ENCODE results near the gene SEC31A. TPM values are rescaled to one million over a fixed set of nuclear protein-coding genes. Genes with fewer than 3 reads are reported as not detected.
"Not testable (repeated sequence)": the region's sequence is repeated elsewhere in the genome, so short reads cannot be mapped to it uniquely, and the experiment has no call there.

The SEC31A gene
- total RNA-seq, 1 donor: 523 TPM

- DNase-seq (ENCODE audit: low read depth): no peak
- no peak for TF ChIP-seq CTCF (IDR thresholded peaks at IDR 0.05; ENCODE audit: insufficient read depth, low read depth, low read length)
- H3K4me3 ChIP-seq (ENCODE audit: low read depth, low read length): no peak overlapping the region
Measured at GRCh38 chr4:82918091-82918490, 27.1 kb upstream of the SEC31A start.

DNA sequence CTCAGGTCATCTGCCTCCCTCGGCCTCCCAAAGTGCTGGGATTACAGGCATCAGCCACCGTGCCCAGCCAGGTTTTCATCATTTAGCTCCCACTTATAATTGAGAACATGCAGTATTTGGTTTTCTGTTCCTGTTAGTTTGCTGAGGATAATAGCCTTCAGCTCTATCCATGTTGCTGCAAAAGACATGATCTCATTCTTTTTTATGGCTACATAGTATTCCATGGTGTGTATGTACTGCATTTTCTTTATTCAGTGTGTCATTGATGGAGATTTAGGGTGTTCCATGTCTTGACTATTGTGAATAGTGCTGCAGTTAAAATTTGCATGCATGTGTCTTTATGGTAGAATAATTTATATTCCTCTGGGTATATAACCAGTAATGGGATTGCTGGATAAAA, 23.0 kb upstream of the SEC31A start:
- H3K4me3 ChIP-seq (ENCODE audit: low read depth, low read length); DNase-seq (ENCODE audit: low read depth): not testable (repeated sequence)

DNA sequence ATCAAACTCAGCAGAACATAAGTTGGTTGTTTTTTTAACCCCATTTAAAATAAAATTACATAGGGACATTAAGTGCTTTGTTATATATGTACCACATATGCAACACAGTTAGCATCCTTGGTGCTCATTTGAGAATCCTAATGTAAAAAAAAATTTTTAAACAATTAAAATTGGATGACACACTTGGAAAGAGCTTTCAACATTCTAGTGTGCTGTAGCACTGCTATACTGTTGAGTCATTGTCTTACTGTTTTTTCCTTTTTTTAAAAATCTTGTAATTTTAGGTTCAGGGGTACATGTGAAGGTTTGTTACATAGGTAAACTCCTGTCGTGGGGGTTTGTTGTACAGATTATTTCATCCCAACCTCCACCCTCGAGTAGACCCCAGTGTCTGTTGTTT, 22.4 kb upstream of the SEC31A start:
- H3K4me3 ChIP-seq (ENCODE audit: low read depth, low read length): no peak overlapping the region
- DNase-seq (ENCODE audit: low read depth): no peak
- no peak for TF ChIP-seq CTCF (IDR thresholded peaks at IDR 0.05; ENCODE audit: insufficient read depth, low read depth, low read length)

GRCh38 chr4:82909326-82909725, 18.4 kb upstream of the SEC31A start:
- H3K4me3 ChIP-seq (ENCODE audit: low read depth, low read length): no peak overlapping the region
- TF ChIP-seq CTCF (IDR thresholded peaks at IDR 0.05; ENCODE audit: insufficient read depth, low read depth, low read length): no peak
- DNase-seq (ENCODE audit: low read depth): no peak

DNA sequence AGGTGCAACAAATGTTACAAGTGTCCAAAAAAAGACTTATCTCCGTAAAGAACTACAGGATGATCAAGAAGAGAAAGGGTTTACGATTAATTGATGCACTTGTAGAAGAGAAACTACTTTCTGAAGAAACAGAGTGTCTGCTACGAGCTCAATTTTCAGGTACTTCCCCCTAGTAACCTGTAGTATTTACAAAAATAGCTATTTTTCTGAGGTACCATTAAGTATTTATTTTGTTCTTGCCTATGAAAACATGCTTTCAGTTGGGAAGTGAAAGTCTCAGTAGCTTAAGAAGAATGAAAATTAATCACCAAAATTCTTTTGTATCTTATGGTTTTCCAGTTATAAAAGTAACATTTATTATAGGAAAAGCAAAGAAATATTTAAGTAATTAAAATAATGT, 15.5 kb upstream of the SEC31A start:
- DNase-seq (ENCODE audit: low read depth): no peak
- TF ChIP-seq CTCF (IDR thresholded peaks at IDR 0.05; ENCODE audit: insufficient read depth, low read depth, low read length): no peak
- no peak overlapping the region for H3K4me3 ChIP-seq (ENCODE audit: low read depth, low read length)

- no peak for DNase-seq (ENCODE audit: low read depth)
- TF ChIP-seq CTCF (IDR thresholded peaks at IDR 0.05; ENCODE audit: insufficient read depth, low read depth, low read length): no peak
- no peak overlapping the region for H3K4me3 ChIP-seq (ENCODE audit: low read depth, low read length)
Measured at GRCh38 chr4:82905205-82905604, 14.3 kb upstream of the SEC31A start.

DNA sequence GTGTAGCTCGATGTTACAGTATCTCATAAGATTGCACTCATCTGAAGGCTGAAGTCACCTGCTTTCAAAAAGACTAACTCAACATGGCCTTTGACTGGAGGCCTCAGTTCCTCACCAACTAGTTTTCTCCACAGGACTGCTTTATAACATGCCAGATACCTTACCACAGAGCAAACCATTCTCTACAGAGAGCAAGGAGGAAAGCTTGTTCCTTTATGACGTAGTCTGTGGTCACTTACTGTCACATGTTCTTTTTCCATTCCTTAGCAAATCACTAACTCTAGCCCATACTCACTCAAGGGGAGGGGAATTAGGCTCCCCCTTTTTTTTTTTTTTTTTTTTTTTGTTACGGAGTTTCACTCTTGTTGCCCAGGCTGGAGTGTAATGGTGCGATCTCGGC, 12.8 kb upstream of the SEC31A start:
- TF ChIP-seq CTCF (IDR thresholded peaks at IDR 0.05; ENCODE audit: insufficient read depth, low read depth, low read length): no peak
- DNase-seq (ENCODE audit: low read depth): no peak
- H3K4me3 ChIP-seq (ENCODE audit: low read depth, low read length): no peak overlapping the region

All from fibroblast of villous mesenchyme (primary cell).